ENCODE measurements around the gene PCNX3.

- TF ChIP-seq CTCF (IDR thresholded peaks at IDR 0.05) (peak in 1 of 6 experiments; percentile 57), POLR2A (IDR thresholded peaks at IDR 0.05) (peak; percentile 63 to 70)
Observed at GRCh38 chr11:65615229-65615949, at the start of gene PCNX3.

Data from Peyer's patch (tissue), 4 donors.